Body of pancreas (tissue), 4 donors: ENCODE measurements around the gene GULP1. TPM values are rescaled to one million over a fixed set of nuclear protein-coding genes. Genes with fewer than 3 reads are reported as not detected.

Source experiments
- ATAC-seq: fragments of 150-250 bp; one replicate; pipeline ENCODE4 v1.9.1; 2016
- DNase-seq, 4 donors: peaks; one replicate each; pipeline ENCODE4 v3.0.0-alpha.2; 2019
- H3K27ac ChIP-seq, 4 donors: fragments of 200-600 bp; sonication (generic); 1 replicate in 3 of 4; 2 replicates in 1 of 4; pipeline versions ENCODE4 v1.5.1 to v1.6.1; 2016 to 2019; ENCODE audit warnings: mild to moderate bottlenecking in 1 of 4, mixed read lengths in 1 of 4, moderate library complexity in 1 of 4
- H3K27me3 ChIP-seq, 2 donors: fragments of 200-600 bp; sonication (generic); one replicate each; pipeline ENCODE4 v1.6.0; 2016; ENCODE audit warnings: mild to moderate bottlenecking in 1 of 2
- H3K36me3 ChIP-seq, 2 donors: fragments of 200-600 bp; sonication (generic); replicated peaks in 1 of 2; 2 replicates each; pipeline ENCODE4 v1.5.1; 2016; ENCODE audit warnings: low read depth in 2 of 2; ENCODE audit not compliant: insufficient read depth in 1 of 2
- H3K4me1 ChIP-seq: fragments of 200-600 bp; sonication (generic); one replicate; pipeline ENCODE4 v1.6.0; 2016
- H3K4me3 ChIP-seq, 2 donors: fragments of 200-600 bp; sonication (generic); 1 replicate in 1 of 2; 2 replicates in 1 of 2; pipeline ENCODE4 v1.5.1; 2016 to 2019
- H3K9me3 ChIP-seq, 3 donors: fragments of 200-600 bp; sonication (generic); 1 replicate in 2 of 3; 2 replicates in 1 of 3; pipeline ENCODE4 v1.5.1; 2016
- POLR2A ChIP-seq, 3 donors: fragments of 450-650 bp; IDR thresholded peaks; one replicate each; pipeline ENCODE4 v1.6.1; 2016; ENCODE audit warnings: antibody characterized with exemption in 3 of 3, mild to moderate bottlenecking in 2 of 3
- WGBS, 2 donors: methylation state at CpG; one replicate each; pipeline ENCODE4 v1.1.5; 2017; 5-methylcytosine and 5-hydroxymethylcytosine counted together
- intact Hi-C: fragments of 100-400 bp; cut with DNase I; formaldehyde crosslinking; loops from one replicate; pipeline ENCODE4 v1.15.1; 2023
- total RNA-seq, 2 donors: library from RNA; depleted of rRNA; stranded (reverse); fragments of >200 nt; gene quantifications; one replicate each; pipeline ENCODE4 v1.1.0, GENCODE V29; 2016
- TF ChIP-seq, protein P1 (sequence below), 7 experiments: fragments of 450-650 bp in 4 of 7; fragments of 200-600 bp in 3 of 7; sonication (generic) in 3 of 7; IDR thresholded peaks; one replicate each; pipeline ENCODE4 v1.5.1; 2016 to 2019; ENCODE audit warnings: antibody characterized with exemption in 7 of 7

GULP1 gene
- total RNA-seq, 2 donors from 2014 or later: 24.7 to 50.3 TPM

DNA sequence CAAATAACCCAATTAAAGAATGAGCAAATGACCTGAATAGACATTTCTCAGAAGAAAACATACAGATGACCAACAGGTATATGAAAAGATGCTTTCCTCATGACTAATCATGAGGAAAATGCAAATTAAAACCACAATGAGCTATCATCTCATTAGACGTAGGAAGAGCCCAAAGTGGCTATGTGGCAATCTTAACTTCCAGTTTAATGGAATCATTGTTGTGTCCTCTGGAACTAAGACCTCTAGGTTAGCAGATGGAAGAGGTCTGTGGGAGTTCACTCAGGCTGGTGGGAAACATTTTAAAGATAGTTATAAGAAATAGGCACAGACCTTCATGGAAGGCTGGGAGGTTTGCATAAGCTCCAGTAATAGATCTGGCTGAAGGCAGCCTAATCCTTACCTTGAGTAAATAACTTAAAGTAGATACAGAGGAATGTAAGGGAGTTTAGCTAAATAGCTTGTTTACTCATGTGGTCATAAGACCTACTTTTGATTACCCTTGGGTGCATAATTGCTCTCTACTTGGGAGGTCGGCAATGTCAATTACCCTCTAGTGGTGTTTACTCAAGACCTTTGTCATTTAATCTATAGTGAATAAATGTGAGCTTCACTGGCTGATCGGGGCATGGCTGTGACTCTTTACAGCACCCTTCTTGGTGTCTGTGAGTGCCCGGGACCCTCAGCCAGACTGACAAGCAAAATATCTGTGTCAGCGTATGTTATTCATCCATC is 119.0 kb downstream of the GULP1 start:
- no peak overlapping the region for H3K27ac ChIP-seq
- H3K27me3 ChIP-seq: no peaks in the 10 kb centered on the region
- intact Hi-C loops: no loop called here
- ATAC-seq: no peak
- no peak overlapping the region for H3K4me3 ChIP-seq
- WGBS, 2 donors: 91 to 95% methylated on average over 5 of the region's 5 CpGs
- DNase-seq: no peak
- no peaks in the 10 kb centered on the region for H3K36me3 ChIP-seq
- no peaks in the 10 kb centered on the region for H3K9me3 ChIP-seq
- TF ChIP-seq POLR2A (IDR thresholded peaks at IDR 0.05): no peak
- TF ChIP-seq, protein P1, sequence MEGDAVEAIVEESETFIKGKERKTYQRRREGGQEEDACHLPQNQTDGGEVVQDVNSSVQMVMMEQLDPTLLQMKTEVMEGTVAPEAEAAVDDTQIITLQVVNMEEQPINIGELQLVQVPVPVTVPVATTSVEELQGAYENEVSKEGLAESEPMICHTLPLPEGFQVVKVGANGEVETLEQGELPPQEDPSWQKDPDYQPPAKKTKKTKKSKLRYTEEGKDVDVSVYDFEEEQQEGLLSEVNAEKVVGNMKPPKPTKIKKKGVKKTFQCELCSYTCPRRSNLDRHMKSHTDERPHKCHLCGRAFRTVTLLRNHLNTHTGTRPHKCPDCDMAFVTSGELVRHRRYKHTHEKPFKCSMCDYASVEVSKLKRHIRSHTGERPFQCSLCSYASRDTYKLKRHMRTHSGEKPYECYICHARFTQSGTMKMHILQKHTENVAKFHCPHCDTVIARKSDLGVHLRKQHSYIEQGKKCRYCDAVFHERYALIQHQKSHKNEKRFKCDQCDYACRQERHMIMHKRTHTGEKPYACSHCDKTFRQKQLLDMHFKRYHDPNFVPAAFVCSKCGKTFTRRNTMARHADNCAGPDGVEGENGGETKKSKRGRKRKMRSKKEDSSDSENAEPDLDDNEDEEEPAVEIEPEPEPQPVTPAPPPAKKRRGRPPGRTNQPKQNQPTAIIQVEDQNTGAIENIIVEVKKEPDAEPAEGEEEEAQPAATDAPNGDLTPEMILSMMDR (IDR thresholded peaks at IDR 0.05): no peak
- peaks cover 11% of the 10 kb centered on the region for H3K4me1 ChIP-seq

DNA sequence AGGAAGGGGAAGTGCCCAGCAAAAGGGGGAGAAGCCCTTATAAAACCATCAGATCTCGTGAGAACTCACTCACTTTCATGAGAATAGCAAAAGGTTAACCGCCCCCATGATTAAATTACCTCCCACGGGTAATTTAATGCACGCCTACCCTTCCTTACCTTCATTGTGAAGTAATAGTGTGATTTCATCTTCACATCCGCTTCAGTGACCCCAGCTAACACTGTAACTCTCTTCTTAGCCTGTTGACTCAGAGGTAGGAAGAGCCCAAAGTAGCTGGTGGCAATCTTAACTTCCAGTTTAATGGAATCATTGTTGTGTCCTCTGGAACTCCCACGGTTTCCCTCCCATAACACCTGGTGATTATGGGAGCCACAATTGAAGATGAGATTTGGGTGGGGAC is 120.5 kb downstream of the GULP1 start:
- no peak for TF ChIP-seq POLR2A (IDR thresholded peaks at IDR 0.05)
- TF ChIP-seq, protein P1 (IDR thresholded peaks at IDR 0.05): no peak
- Histone ChIP-seq H3K9me3 (no peaks in the 10 kb centered on the region), H3K27ac (no peak overlapping the region), H3K36me3 (no peaks in the 10 kb centered on the region), H3K27me3 (no peaks in the 10 kb centered on the region), H3K4me1 (peaks cover 19% of the 10 kb centered on the region), H3K4me3 (no peak overlapping the region)
- WGBS, 2 donors: 92 to 97% methylated on average over 6 of the region's 6 CpGs
- ATAC-seq (no peak), DNase-seq (no peak)
- intact Hi-C loops: no loop called here

GRCh38 chr2:188414411-188414810 is 122.7 kb downstream of the GULP1 start:
- ATAC-seq: no peak
- H3K27ac ChIP-seq: no peak overlapping the region
- H3K36me3 ChIP-seq: no peaks in the 10 kb centered on the region
- no peaks in the 10 kb centered on the region for H3K27me3 ChIP-seq
- no peak overlapping the region for H3K4me3 ChIP-seq
- H3K4me1 ChIP-seq: peaks cover 19% of the 10 kb centered on the region
- intact Hi-C loops: no loop called here
- WGBS, 2 donors: 19 to 49% methylated on average over 2 of the region's 2 CpGs
- no peaks in the 10 kb centered on the region for H3K9me3 ChIP-seq
- no peak for DNase-seq
- TF ChIP-seq, protein P1 (IDR thresholded peaks at IDR 0.05): no peak
- no peak for TF ChIP-seq POLR2A (IDR thresholded peaks at IDR 0.05)

- intact Hi-C loops: no loop called here
- ATAC-seq: no peak
- 85 to 95% methylated on average over 1 of the region's 1 CpG for WGBS, 2 donors
Observed at GRCh38 chr2:188414869-188415753, 123.4 kb downstream of the GULP1 start.

More at GRCh38 chr2:188414869-188415753, 123.4 kb downstream of the GULP1 start:
- TF ChIP-seq, protein P1 (IDR thresholded peaks at IDR 0.05): no peak
- TF ChIP-seq POLR2A (IDR thresholded peaks at IDR 0.05): no peak
- Histone ChIP-seq H3K36me3 (no peaks in the 10 kb centered on the region), H3K9me3 (no peaks in the 10 kb centered on the region), H3K27me3 (no peaks in the 10 kb centered on the region), H3K27ac (peak overlapping the region in 1 of 4 donors; percentile 13), H3K4me3 (no peak overlapping the region), H3K4me1 (peaks cover 19% of the 10 kb centered on the region)
- DNase-seq: no peak
